ELF-1 (cell line): ENCODE measurements around the gene AGPAT1.
"Not testable (repeated sequence)": the region's sequence is repeated elsewhere in the genome, so short reads cannot be mapped to it uniquely, and the experiment has no call there.

Experiments
- DNase-seq: peaks from one replicate; pipeline ENCODE4 v3.0.0-alpha.2; 2016; ENCODE audit warnings: low read depth, low spot score

The AGPAT1 gene

DNA sequence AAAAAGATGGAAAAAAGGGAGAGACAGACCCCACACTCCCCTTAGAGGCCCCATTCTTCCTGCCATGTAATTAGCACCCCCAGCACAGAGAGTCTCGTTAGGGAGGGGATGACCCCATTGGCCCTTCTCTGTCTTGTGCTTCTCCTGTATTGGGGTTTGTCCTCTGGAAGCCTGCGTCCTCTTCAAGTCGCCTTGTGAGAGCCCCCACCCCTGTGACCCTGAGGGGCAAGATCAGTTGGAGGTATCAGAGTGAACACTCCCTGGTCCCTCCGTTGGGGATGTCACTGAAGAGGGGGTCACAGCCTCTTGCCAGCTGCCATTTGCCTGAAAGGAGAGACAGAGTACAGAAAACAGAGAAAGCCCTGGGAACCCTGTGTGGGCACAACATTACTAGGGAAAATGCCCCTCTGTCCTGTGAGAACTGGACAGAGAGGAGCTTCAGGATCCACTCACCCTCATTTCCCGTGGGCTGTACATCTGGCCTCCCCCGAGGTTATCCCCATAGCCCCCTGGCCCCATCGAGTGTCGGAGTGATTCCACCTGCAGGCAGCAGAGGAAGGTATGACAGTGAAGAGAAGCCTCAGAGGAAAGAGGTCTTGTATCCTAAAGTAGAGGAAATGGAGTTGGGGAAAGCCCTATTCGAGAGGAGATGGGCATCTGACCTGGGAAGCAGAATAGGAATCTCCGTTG is 10.4 kb upstream of the AGPAT1 start:
- not testable (repeated sequence) for DNase-seq

DNA sequence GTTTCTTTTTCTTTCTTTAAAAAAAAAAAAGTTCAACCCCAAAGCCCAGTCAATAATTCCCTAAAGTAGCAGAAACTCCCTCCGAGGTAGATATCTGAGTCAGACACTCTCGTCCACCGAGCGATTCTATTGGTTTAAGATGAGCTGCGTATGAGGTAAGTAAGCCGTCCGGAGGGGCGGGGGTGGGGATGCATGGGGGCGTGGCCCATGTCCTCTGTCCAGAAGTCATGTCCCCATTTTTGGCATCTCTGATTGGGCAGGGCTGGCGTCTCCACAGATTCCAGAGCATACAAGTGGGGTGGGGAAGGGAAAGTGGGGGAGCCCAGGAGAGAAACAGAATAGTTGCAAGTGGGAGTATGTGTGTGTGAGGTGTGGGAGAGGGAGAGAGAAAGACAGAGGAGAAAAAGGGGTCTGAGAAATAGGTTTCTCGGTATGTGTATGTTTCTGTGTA is 9.8 kb upstream of the AGPAT1 start:
- peak; percentile 52 for DNase-seq

DNA sequence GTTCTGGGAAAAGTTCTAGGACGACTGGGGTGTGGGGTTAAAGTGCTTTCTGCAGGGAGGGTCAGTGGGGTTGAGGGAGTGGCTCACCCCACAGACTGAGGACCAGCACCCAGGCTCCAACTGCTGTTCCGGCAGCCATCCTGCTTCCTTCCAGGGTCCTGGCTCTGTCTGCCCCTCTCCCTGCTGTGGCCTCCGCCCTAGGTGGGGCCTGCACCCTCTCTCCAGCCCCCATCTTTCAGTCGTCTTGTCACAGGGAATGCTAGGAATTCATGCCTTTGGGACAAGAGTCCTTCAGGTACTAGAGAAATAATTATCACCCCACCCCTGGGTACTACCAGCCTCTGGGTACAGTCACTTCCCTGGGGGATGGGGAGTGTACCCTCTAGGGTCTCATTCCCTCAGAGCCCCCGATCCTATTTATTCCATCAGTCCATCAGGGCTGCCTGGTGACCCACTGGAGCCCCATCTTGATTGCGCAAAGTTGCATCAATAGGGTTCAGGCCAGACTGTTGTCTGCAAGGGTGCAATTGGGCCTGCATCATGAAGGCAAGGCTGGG is 8.3 kb upstream of the AGPAT1 start, which contains the start of gene AGER:
Gene AGER (minus strand): TSS at position 170 of the 557 bp plus-strand sequence. CDS start 31 bp downstream, at position 139.
- DNase-seq, result no peak

DNA sequence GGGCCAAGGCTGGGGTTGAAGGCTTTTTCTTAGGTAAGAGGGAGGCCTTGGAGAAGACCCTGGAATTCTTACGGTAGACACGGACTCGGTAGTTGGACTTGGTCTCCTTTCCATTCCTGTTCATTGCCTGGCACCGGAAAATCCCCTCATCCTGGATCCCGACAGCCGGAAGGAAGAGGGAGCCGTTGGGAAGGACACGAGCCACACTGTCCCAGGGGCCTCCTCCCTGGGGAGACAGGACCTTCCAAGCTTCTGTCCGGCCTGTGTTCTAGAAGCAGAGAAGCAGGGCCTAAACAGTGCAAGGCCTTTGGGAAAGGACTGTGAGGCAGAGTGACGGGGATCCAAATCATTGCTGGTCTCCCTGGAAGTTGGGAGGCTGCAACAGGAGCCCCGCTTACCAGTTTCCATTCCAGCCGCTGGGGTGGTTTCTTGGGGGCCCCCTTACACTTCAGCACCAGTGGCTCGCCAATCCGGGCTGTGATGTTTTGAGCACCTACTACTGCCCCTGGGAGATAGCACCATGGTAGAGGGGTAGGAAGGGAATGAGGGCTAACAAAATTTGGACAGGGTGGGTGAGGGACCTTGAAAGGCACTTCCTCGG is 7.7 kb upstream of the AGPAT1 start:
- DNase-seq, result no peak

DNA sequence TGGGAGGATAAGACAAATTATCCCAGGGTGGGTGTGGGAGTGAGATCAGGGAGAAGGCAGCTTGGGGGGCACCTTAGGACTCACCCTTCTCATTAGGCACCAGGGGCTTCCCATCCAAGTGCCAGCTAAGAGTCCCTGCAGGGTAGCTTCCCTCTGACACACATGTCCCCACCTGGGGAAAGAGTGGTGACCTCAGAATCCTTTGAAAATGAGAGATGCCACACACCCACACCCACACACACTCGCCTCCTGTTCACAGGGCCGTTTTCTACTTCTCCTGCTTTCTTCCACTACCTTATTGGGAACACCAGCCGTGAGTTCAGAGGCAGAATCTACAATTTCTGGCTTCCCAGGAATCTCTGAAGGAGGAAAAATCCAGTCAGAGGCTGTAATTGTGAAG is 7.1 kb upstream of the AGPAT1 start:
- no peak for DNase-seq

DNA sequence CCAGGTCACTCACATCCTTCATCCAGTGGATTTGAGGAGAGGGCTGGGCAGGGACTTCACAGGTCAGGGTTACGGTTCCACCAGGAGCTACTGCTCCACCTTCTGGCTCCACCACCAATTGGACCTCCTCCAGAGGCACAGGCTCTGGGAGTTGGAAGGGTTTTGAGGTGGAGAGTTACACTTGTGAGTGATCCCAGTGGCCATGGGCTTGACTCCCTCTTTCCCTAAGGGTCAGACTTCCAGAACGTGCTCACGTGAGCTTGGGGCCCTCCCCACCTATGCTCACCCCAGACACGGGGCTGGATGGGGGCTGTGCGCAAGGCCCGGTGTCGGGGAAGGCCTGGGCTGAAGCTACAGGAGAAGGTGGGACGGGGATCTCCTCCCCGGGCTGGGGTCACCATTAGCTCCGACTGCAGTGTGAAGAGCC is 6.7 kb upstream of the AGPAT1 start:
- DNase-seq, result no peak

DNA sequence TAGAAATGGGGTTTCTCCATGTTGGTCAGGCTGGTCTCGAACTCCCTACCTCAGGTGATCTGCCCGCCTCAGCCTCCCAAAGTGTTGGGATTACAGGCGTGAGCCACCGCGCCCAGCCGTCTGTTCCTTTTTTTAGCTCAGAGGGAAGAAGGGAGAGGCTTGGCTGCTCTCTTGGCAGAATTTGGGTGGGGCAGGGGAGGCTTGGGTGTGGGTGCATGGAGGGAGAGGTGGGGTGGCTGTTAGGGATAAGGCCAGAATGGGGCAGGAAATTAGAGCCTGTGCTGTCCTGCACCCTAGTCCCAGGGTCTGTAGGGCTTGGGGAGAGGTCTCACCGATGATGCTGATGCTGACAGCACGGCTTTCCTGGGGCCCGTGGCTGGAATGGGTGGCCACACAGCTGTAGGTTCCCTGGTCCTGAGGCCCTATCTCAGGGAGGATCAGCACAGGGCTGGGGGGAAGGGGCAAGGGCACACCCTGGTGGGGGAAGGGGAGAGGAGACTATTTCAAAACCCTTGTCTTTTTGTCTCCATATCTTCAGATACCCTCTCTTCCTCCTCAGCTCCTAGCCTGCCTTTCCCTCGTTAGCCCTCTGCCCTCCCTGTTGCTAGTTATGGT is 6.1 kb upstream of the AGPAT1 start:
- DNase-seq, result no peak

DNA sequence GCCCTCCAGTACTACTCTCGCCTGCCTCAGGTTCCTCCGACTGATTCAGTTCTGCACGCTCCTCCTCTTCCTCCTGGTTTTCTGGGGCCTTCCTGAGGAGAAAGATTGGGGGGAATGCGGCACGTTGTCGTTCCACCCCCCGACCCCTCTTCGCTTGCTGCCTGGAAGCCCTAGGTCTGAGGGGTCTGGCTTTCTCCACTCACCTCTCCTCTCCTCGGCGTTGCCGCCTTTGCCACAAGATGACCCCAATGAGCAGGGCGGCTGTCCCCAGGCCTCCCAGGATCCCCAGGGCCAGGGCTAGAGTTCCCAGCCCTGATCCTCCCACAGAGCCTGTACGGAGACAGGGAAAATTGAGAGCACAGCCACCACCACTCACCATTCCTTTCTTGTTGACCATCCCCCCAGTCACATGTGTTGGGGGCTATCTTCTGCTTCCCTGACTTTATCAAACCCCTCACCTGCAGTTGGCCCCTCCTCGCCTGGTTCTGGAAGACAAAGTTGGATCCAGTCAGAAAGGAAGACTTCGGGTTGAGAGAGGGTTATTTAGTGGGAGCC is 5.3 kb upstream of the AGPAT1 start:
- DNase-seq, result no peak

DNA sequence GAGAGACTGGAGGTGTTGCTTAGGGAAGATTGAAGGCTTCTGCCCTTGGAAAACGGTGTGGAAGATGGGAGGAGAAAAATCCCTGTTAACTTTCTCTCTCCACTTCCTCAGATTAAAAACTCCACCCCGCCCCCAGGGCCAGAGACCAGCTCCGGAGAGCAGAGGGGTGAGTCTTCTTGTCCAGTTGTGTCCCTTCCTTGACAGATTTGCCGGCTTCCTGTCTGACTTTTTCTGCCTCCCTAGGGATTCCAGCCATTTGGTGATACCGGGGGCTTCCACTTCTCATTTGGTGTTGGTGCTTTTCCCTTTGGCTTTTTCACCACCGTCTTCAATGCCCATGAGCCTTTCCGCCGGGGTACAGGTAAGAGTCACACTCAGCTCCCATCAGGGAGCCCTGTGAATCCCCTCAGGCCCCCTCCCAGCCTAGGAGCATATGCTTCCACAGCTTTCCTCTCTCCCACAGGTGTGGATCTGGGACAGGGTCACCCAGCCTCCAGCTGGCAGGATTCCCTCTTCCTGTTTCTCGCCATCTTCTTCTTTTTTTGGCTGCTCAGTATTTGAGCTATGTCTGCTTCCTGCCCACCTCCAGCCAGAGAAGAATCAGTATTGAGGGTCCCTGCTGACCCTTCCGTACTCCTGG is 4.0 kb upstream of the AGPAT1 start:
- no peak for DNase-seq

DNA sequence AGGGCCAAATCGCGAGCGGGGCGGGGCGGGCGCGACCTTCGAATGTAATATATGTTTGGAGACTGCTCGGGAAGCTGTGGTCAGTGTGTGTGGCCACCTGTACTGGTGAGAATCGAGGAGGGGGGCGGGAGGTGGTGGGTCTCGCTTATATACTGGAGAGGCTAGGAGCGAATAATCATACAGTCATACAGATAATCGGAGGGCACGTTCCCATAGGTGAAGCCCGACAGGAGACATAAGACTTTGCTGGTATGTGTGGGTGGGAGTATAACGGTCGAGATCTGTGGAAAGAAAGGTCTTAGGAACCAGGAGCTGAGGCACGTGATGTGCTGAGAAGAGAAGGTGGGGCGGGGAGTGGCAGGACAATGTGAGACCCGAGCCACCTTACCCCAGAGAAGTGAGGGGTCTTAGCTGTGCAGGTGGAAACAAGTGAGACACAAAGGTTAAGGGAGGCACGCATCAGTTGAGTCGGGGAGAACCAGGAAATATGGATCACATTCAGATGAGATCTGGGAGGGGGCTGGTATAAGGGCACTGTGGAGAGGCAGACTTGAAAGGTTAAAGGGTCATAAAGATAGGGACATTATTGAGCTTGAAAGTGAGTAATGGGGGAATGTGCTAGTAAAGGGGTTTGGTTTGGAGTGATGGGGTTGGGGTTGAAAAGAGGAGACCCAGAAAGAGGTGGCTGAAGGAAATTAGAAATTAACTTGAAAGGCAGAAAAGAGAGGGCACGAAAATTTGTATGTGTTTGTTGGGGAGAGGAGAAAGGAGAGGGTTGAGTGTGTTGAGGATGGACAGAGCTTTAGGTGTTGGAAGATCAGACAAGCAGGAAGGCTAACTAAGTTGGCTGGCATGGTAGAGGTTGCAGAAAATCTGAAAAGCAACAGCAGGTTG is 2.9 kb upstream of the AGPAT1 start:
- DNase-seq, result peak; percentile 51

DNA sequence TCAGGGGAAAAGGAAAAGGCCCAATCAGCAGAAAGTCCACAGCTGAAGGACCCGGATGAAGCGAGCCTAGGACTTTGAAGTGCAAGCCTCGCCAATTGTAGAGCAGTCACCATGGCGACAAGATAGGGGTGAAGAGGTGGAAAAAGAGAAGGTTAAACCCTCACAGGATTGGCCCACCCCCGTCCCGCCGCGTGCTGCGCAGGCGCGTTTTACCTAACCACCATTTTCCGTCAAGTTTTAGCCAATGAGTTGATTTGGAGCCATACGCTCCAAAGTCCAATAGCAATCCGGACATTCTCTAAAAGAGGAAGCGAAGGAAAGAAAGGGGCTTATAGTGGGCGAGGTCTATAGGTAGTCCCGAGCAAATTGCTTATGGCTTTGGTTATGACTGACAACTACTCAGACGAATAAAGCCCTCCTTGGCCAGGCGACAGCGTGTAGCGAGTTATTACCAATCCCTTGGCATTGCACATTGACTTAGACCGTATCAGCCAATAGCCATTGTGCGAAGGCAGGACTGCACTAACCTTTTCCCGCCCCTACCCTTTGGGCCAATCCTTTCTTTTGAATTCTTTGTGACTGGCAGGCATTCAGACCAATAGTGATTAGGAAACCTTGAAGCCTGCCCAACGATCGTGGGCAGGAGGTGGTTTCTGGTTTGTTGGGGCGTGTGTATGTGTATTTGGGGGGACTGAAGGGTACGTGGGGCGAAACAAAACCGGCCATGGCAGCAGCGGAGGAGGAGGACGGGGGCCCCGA is 2.1 kb upstream of the AGPAT1 start, which contains the start of gene RNF5:
Gene RNF5 (plus strand): TSS at position 618 of the 759 bp plus-strand sequence. CDS start 107 bp downstream, at position 725.
- peak; percentile 99 for DNase-seq

DNA sequence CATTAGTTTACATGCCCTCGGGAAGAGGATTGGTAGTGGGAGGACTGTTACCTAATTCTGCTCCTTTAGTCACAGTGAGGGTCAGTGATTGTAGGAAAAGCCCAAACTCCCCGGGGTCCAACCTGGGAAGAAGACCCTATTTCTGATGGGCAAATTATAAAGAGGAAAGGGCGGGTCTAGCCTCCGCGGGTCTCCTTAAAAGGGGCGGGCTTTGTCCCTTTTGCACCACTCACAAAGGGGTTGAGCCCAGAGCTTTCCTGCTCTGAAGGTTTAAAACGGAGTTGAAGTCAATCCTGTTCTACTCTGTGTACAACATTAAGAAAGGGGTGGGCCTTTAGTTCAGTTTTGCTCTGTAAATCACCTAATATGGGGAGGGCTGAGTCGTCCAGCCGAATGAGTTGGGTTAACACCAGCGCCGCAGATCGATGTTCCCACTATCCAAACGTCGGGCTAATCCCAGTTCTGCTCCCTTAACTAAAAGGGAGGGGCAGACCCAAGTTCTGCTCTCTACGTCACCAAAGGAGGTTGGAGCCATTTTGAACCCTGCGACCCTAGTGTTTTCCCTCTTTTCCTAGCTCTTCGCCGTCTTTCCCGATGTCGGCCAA is 1.4 kb upstream of the AGPAT1 start:
- no peak for DNase-seq

DNA sequence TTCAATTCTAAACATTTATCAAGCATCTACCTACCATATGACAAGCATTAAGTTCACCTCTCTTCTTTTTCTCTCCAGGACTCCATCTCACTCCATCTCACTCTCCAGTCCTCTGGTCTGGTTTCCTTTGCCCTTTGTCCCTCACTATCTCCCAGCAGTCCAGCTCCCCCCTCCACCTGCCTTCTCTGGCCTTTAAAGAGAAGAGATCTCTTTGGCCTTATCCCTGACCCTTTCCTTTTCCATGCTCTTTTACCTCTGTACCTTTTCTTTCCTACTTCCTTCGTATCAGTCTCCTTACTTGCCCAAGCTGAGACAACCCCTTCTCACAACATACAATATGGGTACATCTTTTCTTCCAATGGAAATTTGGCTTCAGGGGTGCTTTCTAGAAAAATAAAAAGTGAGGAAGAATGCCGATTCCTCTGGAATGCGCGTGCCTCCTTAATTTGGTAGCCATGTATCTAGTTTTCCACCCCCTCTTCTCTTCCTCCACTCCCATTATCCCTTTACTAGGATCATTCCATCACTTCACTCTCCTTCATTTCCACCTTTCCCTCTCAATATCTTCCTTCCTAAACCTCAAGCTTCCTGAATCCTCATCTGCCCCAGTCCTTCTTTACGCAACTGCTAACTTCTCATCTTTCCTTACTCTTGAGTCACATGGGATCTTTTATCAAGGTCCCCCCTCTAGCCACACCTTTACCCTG is 745 bp upstream of the AGPAT1 start:
- no peak for DNase-seq

DNA sequence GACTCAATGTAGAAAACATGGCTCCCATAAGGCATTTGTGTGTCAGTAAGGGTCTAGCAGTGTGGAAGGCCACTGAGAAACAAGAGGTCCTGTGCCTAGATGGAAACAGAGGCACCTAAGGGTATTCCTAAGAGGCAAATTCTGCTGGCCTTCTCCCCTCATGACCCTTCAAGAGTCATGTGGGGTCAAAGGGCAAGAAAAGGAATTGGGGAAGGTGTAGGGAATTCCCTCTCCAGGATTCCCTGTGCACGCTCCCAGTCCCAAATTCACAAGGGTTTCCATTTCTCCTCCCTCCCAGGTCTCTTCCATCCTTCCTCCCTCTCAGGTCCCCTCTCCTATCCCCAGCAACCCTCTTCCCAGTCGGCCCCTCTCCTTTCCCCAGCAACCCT is 568 bp downstream of the AGPAT1 start:
- DNase-seq, result no peak

DNA sequence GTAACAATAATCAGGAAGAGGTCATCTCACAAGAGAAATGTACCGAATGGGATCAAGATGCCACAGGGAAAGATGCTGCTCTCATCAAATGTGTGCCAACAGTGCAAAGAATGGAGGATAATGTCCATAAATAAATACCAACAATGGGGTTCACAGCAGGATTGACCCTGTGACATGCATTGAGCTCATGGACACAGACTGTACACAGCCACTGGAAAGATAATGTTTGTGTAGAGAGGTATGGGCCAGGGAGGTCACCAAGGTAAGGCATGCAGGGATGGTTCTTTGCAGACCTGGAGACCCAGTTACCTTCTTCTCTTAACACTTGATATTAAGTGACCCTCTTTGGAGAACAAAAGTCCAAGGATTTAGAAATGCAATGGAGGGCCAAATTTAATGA is 1.5 kb downstream of the AGPAT1 start:
- no peak for DNase-seq

DNA sequence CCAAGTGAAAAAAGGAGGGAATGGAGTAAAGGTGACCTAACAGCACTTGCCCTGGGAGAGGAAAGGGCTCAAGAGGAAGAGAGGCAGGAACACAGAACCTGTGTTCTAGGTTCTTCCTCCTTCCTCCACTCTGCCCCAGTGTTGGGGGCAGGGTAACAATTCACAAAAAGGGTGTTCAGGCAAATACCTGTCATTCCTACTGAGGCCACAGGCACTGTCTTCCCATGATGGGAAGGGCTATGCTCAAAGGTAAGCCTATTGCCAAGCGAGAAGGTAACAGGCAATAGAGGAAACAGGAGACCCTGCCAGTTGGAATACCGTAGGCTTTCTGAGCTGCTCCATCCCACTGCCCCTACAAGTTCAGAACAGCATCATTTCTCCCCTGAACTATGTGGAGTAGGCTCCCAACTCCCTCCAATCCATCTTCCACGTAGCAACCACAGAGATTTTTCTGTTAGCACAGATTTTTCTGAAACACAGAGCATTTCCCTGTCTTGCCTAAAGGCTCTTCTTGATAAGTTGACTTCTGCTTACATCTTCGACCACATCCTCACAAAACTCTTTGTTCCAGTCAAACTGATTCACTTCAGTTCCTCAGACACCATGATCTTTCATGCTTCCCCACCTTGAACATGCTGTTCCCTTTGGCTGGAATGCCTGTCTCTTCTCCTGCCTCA is 2.7 kb downstream of the AGPAT1 start:
- peak; percentile 47 for DNase-seq

DNA sequence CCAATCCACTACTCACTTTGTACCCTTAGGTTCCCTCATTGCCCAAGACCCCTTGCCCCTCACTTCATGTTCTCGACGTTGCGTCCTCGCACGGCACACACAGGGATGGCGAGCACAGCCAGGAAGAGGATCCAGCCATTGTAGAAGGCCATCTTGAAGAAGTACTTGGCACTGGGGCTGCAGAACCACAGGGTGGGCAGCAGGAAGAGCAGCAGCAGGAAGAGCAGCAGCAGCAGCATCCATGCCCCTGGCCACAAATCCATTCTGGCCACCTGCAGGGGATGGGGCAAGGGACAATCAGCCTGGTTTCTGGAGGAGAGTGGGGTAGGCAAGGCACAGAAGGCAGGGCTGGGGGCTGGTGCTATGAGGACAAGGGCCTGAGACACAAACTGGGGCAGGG is 4.7 kb downstream of the AGPAT1 start:
- no peak for DNase-seq

DNA sequence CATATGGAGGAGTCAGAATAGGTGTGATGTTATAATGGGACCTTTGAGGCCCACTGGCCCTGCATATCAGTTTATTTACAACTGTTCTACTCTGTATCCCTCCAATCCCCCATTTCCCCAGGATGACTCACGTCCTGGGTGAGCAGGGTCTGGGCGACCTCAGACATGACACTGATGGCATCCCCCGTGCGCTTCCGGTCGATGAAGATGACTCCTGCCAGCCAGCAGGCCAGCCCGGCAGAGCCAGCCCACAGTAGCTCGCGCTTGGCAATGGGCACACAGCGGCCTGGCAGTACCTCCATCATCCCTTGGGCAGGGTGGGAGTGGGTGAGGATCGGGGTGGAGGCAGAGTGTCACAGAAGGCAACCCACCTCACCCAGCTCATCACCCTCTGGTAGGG is 5.6 kb downstream of the AGPAT1 start:
- DNase-seq, result no peak
